Measurements from ENCODE around the gene TRHDE.

TRHDE gene

DNA sequence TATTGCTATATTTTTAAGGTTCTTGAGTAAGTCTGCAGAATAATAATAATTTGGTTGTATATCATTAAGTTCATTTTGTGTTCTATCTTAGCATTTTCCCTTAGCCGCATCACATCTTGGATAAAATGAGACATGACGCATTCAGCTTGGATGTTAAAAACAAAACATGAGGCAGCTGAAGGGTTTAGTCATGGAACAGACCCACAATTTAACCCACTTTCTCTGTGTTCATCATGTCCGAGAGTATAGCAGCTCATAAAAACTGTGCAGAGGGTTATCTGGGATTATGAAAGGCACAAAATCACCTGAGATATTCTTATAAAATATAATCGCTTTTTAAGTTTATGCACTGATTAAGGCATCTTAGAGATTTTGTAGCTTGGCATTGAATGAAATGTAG is 219.3 kb downstream of the TRHDE start:
- H3K4me3 ChIP-seq (ENCODE audit: low read depth, low read length), result no peak overlapping the region
- no peak for DNase-seq (ENCODE audit: low read depth)
- TF ChIP-seq, protein P1, sequence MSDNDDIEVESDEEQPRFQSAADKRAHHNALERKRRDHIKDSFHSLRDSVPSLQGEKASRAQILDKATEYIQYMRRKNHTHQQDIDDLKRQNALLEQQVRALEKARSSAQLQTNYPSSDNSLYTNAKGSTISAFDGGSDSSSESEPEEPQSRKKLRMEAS (IDR thresholded peaks at IDR 0.05; ENCODE audit: low read depth, low read length), result no peak
- TF ChIP-seq, protein P2, sequence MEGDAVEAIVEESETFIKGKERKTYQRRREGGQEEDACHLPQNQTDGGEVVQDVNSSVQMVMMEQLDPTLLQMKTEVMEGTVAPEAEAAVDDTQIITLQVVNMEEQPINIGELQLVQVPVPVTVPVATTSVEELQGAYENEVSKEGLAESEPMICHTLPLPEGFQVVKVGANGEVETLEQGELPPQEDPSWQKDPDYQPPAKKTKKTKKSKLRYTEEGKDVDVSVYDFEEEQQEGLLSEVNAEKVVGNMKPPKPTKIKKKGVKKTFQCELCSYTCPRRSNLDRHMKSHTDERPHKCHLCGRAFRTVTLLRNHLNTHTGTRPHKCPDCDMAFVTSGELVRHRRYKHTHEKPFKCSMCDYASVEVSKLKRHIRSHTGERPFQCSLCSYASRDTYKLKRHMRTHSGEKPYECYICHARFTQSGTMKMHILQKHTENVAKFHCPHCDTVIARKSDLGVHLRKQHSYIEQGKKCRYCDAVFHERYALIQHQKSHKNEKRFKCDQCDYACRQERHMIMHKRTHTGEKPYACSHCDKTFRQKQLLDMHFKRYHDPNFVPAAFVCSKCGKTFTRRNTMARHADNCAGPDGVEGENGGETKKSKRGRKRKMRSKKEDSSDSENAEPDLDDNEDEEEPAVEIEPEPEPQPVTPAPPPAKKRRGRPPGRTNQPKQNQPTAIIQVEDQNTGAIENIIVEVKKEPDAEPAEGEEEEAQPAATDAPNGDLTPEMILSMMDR (IDR thresholded peaks at IDR 0.05; ENCODE audit: low read depth, low read length), result no peak
- no peak for TF ChIP-seq POLR2A (IDR thresholded peaks at IDR 0.05; ENCODE audit: extremely low read depth, insufficient read length)
- TF ChIP-seq MYC (IDR thresholded peaks at IDR 0.05; ENCODE audit: low read depth, low read length), result no peak

DNA sequence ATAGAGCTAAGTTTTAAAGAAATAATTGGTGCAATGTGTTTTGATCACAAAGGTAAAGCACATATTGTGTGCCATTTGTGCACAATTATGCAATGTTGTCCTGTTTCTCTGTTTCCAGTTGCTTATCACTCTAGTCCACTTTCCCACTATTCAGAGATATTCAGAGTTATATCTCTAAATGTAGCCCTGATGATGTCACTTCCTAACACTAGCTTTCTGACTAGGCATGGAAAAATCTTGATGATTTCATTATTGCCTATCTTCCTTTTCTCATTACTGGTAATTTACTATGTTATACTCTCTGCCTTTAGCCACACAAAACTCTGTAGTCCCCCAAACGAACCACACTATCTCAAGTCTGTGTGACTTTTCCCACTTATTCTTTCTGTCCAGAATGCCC is 221.2 kb downstream of the TRHDE start:
- no peak for TF ChIP-seq MYC (IDR thresholded peaks at IDR 0.05; ENCODE audit: low read depth, low read length)
- no peak for TF ChIP-seq POLR2A (IDR thresholded peaks at IDR 0.05; ENCODE audit: extremely low read depth, insufficient read length)
- TF ChIP-seq, protein P2 (IDR thresholded peaks at IDR 0.05; ENCODE audit: low read depth, low read length), result no peak
- TF ChIP-seq, protein P1 (IDR thresholded peaks at IDR 0.05; ENCODE audit: low read depth, low read length), result no peak
- DNase-seq (ENCODE audit: low read depth), result no peak
- no peak overlapping the region for H3K4me3 ChIP-seq (ENCODE audit: low read depth, low read length)

DNA sequence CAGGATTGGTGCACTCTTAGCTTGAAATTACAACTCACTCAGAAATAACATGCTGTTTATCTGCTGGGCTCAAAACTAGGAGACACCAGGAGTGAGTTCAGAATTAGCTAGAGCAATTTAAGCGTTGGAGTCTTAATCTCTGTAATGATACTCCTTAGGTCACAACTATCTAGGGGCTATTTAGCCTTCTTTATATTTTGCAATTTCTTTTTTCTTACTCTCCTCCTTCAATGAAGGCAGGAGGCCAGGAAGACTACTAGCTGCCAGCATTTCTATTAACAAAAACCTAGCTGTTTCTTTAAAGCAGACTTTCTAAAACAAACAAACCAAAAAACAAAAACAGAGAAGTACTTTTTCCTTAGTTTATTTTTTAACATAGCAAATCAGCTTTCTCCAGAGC is 226.2 kb downstream of the TRHDE start:
- no peak for DNase-seq (ENCODE audit: low read depth)
- no peak overlapping the region for H3K4me3 ChIP-seq (ENCODE audit: low read depth, low read length)
- TF ChIP-seq, protein P2 (IDR thresholded peaks at IDR 0.05; ENCODE audit: low read depth, low read length), result no peak

DNA sequence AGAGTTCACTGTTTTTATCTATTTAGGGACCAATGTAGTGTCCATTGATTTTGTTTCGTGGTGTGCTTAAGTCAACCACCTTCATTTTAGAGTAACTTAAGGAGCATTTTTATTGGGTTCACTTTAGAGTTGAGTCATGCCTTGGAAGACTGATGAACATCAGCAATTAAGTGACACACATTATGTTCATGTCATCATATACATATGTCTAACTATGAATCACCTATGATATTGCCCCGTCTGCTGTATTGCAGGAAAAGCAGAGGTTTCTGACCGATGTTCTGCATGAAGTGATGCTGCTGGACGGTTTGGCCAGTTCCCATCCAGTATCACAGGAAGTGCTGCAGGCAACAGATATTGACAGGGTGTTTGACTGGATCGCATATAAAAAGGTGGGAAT is 227.1 kb downstream of the TRHDE start:
- TF ChIP-seq MYC (IDR thresholded peaks at IDR 0.05; ENCODE audit: low read depth, low read length) (no peak), POLR2A (IDR thresholded peaks at IDR 0.05; ENCODE audit: extremely low read depth, insufficient read length) (no peak)
- TF ChIP-seq, protein P2 (IDR thresholded peaks at IDR 0.05; ENCODE audit: low read depth, low read length), result no peak
- TF ChIP-seq, protein P1 (IDR thresholded peaks at IDR 0.05; ENCODE audit: low read depth, low read length), result no peak
- DNase-seq (ENCODE audit: low read depth), result no peak
- no peak overlapping the region for H3K4me3 ChIP-seq (ENCODE audit: low read depth, low read length)

DNA sequence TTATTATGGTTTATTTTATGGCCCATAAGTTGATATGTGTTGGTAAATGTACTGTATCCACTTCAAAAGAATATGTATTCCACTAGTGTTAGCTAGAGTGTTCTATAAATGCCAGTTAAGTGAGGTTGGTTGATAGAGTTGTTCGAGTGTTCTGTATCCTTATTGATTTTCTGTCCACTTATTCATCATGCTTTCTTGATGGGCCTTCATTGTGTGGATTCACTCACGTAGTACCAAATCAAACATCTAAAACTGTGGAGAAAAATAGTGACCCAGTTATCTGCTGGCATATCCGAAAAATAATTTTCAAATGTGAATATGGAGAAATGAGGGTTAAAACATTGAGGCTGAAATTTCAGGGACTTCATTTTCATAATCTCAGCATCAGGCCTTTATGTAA is 230.4 kb downstream of the TRHDE start:
- no peak overlapping the region for H3K4me3 ChIP-seq (ENCODE audit: low read depth, low read length)
- no peak for TF ChIP-seq POLR2A (IDR thresholded peaks at IDR 0.05; ENCODE audit: extremely low read depth, insufficient read length)
- TF ChIP-seq MYC (IDR thresholded peaks at IDR 0.05; ENCODE audit: low read depth, low read length), result no peak
- TF ChIP-seq, protein P1 (IDR thresholded peaks at IDR 0.05; ENCODE audit: low read depth, low read length), result no peak
- TF ChIP-seq, protein P2 (IDR thresholded peaks at IDR 0.05; ENCODE audit: low read depth, low read length), result no peak
- no peak for DNase-seq (ENCODE audit: low read depth)

DNA sequence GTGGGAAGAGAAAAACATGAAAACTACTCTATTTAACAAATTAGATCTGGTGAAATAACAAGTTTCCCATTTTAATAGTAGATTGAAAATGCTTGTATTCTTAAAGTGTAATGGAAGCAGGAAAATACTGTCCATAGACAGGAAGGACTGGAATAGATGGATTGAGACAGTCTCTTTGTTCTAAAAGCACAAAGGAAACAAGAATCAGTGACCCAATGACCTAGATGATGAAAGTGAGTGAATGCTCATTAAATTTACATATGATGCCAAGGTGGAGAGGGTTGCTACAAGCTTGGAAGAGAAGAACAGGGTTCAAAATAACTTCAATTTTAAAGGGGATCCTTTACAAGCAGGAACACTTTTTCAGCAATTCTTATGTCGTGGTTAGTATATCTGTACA is 233.1 kb downstream of the TRHDE start:
- TF ChIP-seq MYC (IDR thresholded peaks at IDR 0.05; ENCODE audit: low read depth, low read length), result no peak
- TF ChIP-seq, protein P2 (IDR thresholded peaks at IDR 0.05; ENCODE audit: low read depth, low read length), result no peak
- TF ChIP-seq POLR2A (IDR thresholded peaks at IDR 0.05; ENCODE audit: extremely low read depth, insufficient read length), result no peak
- TF ChIP-seq, protein P1 (IDR thresholded peaks at IDR 0.05; ENCODE audit: low read depth, low read length), result no peak
- DNase-seq (ENCODE audit: low read depth), result no peak
- H3K4me3 ChIP-seq (ENCODE audit: low read depth, low read length), result no peak overlapping the region

Data from NB4 (cell line).